HEK293 (cell line): ENCODE results near the gene UMAD1.

ENCODE experiments used
- CTCF ChIP-seq: fragments of 450-650 bp; formaldehyde crosslinking; IDR thresholded peaks from 2 replicates; pipeline ENCODE4 v1.5.1; 2016; ENCODE audit warnings: missing biosample characterization, missing genetic modification characterization
- KLF9 ChIP-seq: fragments of 450-650 bp; formaldehyde crosslinking; IDR thresholded peaks from 2 replicates; pipeline ENCODE4 v1.5.1; 2016; ENCODE audit warnings: missing biosample characterization, missing genetic modification characterization, low read depth
- RBAK ChIP-seq: fragments of 450-650 bp; formaldehyde crosslinking; IDR thresholded peaks from 2 replicates; pipeline ENCODE4 v1.5.1; 2016; ENCODE audit warnings: missing biosample characterization, missing genetic modification characterization
- SP2 ChIP-seq: fragments of 450-650 bp; formaldehyde crosslinking; IDR thresholded peaks from 2 replicates; pipeline ENCODE4 v1.5.1; 2016; ENCODE audit warnings: missing biosample characterization, missing genetic modification characterization
- ZBTB1 ChIP-seq: fragments of 450-650 bp; formaldehyde crosslinking; IDR thresholded peaks from 2 replicates; pipeline ENCODE4 v1.5.1; 2016; ENCODE audit warnings: missing biosample characterization, missing genetic modification characterization
- ZNF23 ChIP-seq: fragments of 450-650 bp; formaldehyde crosslinking; IDR thresholded peaks from 2 replicates; pipeline ENCODE4 v1.5.1; 2016; ENCODE audit warnings: missing biosample characterization, missing genetic modification characterization, borderline replicate concordance
- ZNF274 ChIP-seq, 2 experiments: fragments of 200-500 bp in 1 of 2; fragments of 450-650 bp in 1 of 2; sonication (Bioruptor generic) in 1 of 2; formaldehyde crosslinking in 1 of 2; IDR thresholded peaks; 2 replicates each; pipeline versions ENCODE4 v1.5.1 to v1.6.1; 2014 to 2016; ENCODE audit warnings: borderline replicate concordance in 1 of 2, inconsistent platforms in 1 of 2, low read length in 1 of 2, missing biosample characterization in 1 of 2, missing genetic modification characterization in 1 of 2
- ZNF514 ChIP-seq: fragments of 450-650 bp; formaldehyde crosslinking; IDR thresholded peaks from 2 replicates; pipeline ENCODE4 v1.5.1; 2016; ENCODE audit warnings: missing biosample characterization, missing genetic modification characterization
- ZNF76 ChIP-seq: fragments of 450-650 bp; formaldehyde crosslinking; IDR thresholded peaks from 2 replicates; pipeline ENCODE4; 2016; ENCODE audit warnings: low read depth, missing biosample characterization, missing genetic modification characterization, borderline replicate concordance
- ZNF768 ChIP-seq: fragments of 450-650 bp; formaldehyde crosslinking; IDR thresholded peaks from 2 replicates; pipeline ENCODE4 v1.5.1; 2018; ENCODE audit warnings: missing biosample characterization, mild to moderate bottlenecking, missing genetic modification characterization

- no peak for TF ChIP-seq SP2 (tag by site-specific recombination)
- TF ChIP-seq RBAK (tag by site-specific recombination), result no peak
- no peak for TF ChIP-seq CTCF (tag by site-specific recombination)
- TF ChIP-seq ZNF768 (tag by site-specific recombination), result no peak
- no peak for TF ChIP-seq KLF9 (tag by site-specific recombination)
- TF ChIP-seq ZNF23 (tag by site-specific recombination), result no peak
- TF ChIP-seq ZNF514 (tag by site-specific recombination), result no peak
- TF ChIP-seq ZBTB1 (tag by site-specific recombination), result no peak
- no peak for TF ChIP-seq ZNF76 (tag by site-specific recombination)
- TF ChIP-seq ZNF274 (IDR thresholded peaks at IDR 0.05; ENCODE audit: low read length), result no peak
- TF ChIP-seq ZNF274 (tag by site-specific recombination; IDR thresholded peaks at IDR 0.05; ENCODE audit: borderline replicate concordance), result no peak
These were observed 104.7 kb downstream of the UMAD1 start for GRCh38 chr7:7745258-7745657.
